Activated CD8-positive, alpha-beta memory T cell treated with anti-CD3 and anti-CD28 coated beads for 4 hours (primary cell): ENCODE results near the gene THBS3.
"Not testable (repeated sequence)": the region's sequence is repeated elsewhere in the genome, so short reads cannot be mapped to it uniquely, and the experiment has no call there.

ENCODE experiments used
- DNase-seq, 2 donors: peaks; one replicate each; pipeline ENCODE4 v3.0.0-alpha.2; 2020; ENCODE audit warnings: low read depth in 2 of 2

THBS3 gene

DNA sequence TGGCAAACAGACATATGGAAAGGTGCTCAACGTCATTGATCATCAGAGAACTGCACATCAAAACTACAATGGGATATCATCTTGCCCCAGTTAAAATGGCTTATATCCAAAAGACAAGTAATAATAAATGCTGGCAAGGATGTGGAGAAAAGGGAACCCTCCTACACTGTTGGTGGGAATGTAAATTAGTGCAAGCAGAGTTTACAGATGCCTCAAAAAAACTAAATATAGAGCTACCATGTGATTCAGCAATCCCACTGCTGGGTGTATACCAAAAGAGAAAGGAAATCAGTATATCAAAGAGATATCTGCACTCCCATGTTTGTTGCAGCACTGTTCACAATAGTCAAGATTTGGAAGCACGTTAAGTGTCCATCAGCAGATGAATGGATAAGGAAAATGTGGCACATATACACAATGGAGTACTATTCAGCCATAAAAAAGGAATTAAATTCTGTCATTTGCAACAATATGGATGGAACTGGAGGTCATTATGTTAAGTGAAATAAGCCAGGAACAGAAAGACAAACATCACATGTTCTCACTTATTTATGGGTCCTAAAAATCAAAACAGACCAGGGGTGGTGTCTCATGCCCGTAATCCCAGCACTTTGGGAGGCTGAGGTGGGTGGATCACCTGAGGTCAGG, 51.6 kb downstream of the THBS3 start:
- DNase-seq, result not testable (repeated sequence)
